ENCODE results near the gene PLPP4. TPM values are rescaled to one million over a fixed set of nuclear protein-coding genes. Genes with fewer than 3 reads are reported as not detected.

PLPP4 gene
- total and polyA plus RNA-seq, 2 of the 13 experiments (the other 11 are each of a cell fraction or from before 2014, with no cell fraction given) = not detected

DNA sequence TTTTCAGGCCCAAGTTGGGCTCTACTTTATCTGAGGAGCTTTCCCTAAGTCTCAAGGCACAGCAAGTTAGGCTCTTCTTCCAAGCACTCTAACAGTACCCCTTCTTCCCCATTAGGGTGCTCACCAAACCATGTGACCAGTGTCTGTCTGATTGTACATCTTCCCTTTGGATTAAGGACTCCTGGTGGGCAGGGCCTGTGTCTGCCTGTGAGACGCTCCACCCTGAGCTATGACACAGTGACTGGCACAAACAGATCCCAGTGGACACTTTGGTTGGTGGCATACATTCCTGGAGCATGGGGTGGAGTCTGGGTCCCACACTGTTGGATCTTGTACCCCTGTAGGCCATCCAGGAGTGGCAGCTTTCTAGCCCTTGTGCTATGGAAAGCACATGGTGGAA lies 23.8 kb downstream of the PLPP4 start:
- TF ChIP-seq ZNF567 (CRISPR knock-in tag; IDR thresholded peaks at IDR 0.05; ENCODE audit: borderline replicate concordance) (no peak), ZNF30 (CRISPR knock-in tag; IDR thresholded peaks at IDR 0.05) (no peak), NR2F6 (IDR thresholded peaks at IDR 0.05) (no peak), NR2F6 (CRISPR knock-in tag; IDR thresholded peaks at IDR 0.05) (no peak), HOXA9 (CRISPR knock-in tag; IDR thresholded peaks at IDR 0.05; ENCODE audit: borderline replicate concordance) (no peak), KDM4B (CRISPR knock-in tag; IDR thresholded peaks at IDR 0.05) (no peak)
- TF ChIP-seq, protein P1, sequence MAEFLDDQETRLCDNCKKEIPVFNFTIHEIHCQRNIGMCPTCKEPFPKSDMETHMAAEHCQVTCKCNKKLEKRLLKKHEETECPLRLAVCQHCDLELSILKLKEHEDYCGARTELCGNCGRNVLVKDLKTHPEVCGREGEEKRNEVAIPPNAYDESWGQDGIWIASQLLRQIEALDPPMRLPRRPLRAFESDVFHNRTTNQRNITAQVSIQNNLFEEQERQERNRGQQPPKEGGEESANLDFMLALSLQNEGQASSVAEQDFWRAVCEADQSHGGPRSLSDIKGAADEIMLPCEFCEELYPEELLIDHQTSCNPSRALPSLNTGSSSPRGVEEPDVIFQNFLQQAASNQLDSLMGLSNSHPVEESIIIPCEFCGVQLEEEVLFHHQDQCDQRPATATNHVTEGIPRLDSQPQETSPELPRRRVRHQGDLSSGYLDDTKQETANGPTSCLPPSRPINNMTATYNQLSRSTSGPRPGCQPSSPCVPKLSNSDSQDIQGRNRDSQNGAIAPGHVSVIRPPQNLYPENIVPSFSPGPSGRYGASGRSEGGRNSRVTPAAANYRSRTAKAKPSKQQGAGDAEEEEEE (CRISPR knock-in tag; IDR thresholded peaks at IDR 0.05; ENCODE audit: borderline replicate concordance) = no peak
- Histone ChIP-seq H2AFZ (ENCODE audit: low read length) (no peak overlapping the region), H4K20me1 (ENCODE audit: insufficient read depth, low read length) (no peaks in the 10 kb centered on the region), H3K4me2 (ENCODE audit: low read depth, low read length) (no peak overlapping the region), H3K4me1 (ENCODE audit: insufficient read depth, low read length) (no peaks in the 10 kb centered on the region), H3K4me3 (replicated peaks in 1 of 3; ENCODE audit: insufficient read depth in 1 of 3, low read depth in 2 of 3, low read length in 3 of 3) (no peak overlapping the region), H3K9me3 (ENCODE audit: low read length) (no peaks in the 10 kb centered on the region), H3K9ac (ENCODE audit: insufficient read depth, low read depth, low read length) (no peak overlapping the region), H3K27me3 (ENCODE audit: control insufficient read depth in 1 of 2, insufficient read depth in 2 of 2, low read length in 2 of 2) (no peaks in the 10 kb centered on the region; a peak in 2 of 5 replicates), H3K79me2 (ENCODE audit: insufficient read depth, low read length) (no peaks in the 10 kb centered on the region), H3K36me3 (replicated peaks in 1 of 2; ENCODE audit: control insufficient read depth in 1 of 2, insufficient read depth in 2 of 2, low read length in 2 of 2) (no peaks in the 10 kb centered on the region), H3K27ac (ENCODE audit: extremely low read length, insufficient read depth, low read length) (no peak overlapping the region)
- in situ Hi-C loops (cut with HindIII; ENCODE audit: extremely low pct_ligation_motif_present, low pct_unique_long_range_greater_than_20kb) (no loop called here), intact Hi-C loops (cut with micrococcal nuclease; ENCODE audit: unreplicated experiment) (no loop called here)
- DNase-seq (ENCODE audit: low spot score) (no peak), ATAC-seq (no peak), FAIRE-seq (no peak)
- CTCF ChIA-PET (ENCODE audit: low intra/inter-chr PET ratio, low total read pairs) = no interaction called here
- BruUV-seq (replicated peaks) = no TSS peak
- 0% methylated on average over 1 of the region's 1 CpG for WGBS (ENCODE audit: low lambda C conversion rate)
- POLR2A ChIA-PET = no interaction called here

DNA sequence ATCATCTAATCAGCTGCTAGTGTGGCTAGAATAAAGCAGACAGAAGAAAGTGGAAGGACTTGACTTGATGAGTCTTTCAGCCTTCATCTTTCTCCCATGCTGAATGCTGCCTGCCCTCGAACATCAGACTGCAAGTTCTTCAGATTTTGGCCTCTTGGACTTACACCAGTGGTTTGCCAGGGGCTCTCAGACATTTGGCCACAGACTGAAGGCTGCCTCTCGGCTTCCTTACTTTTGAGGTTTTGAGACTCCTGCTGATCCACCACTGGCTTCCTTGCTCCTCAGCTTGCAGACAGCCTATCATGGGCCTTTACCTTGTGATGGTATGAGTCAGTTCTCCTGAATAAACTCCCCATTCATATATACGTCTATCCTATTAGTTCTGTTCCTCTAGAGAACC lies 26.0 kb downstream of the PLPP4 start:
- FAIRE-seq = no peak
- in situ Hi-C loops (cut with HindIII; ENCODE audit: extremely low pct_ligation_motif_present, low pct_unique_long_range_greater_than_20kb) = no loop called here

More for the DNA sequence above, 26.0 kb downstream of the PLPP4 start:
- H2AFZ ChIP-seq (ENCODE audit: low read length) = no peak overlapping the region
- ChIA-PET POLR2A (no interaction called here), CTCF (ENCODE audit: low intra/inter-chr PET ratio, low total read pairs) (no interaction called here)
- 0% methylated on average over 2 of the region's 3 CpGs for WGBS (ENCODE audit: low lambda C conversion rate)
- BruUV-seq (replicated peaks) = no TSS peak
- no peaks in the 10 kb centered on the region; a peak in 2 of 5 replicates for H3K27me3 ChIP-seq (ENCODE audit: control insufficient read depth in 1 of 2, insufficient read depth in 2 of 2, low read length in 2 of 2)
- no peaks in the 10 kb centered on the region for H3K4me1 ChIP-seq (ENCODE audit: insufficient read depth, low read length)
- H3K36me3 ChIP-seq (replicated peaks in 1 of 2; ENCODE audit: control insufficient read depth in 1 of 2, insufficient read depth in 2 of 2, low read length in 2 of 2) = no peaks in the 10 kb centered on the region
- DNase-seq (ENCODE audit: low spot score) (no peak), ATAC-seq (no peak)
- H3K9ac ChIP-seq (ENCODE audit: insufficient read depth, low read depth, low read length) = no peak overlapping the region
- H3K27ac ChIP-seq (ENCODE audit: extremely low read length, insufficient read depth, low read length) = no peak overlapping the region
- TF ChIP-seq ZNF121 (CRISPR knock-in tag; IDR thresholded peaks at IDR 0.05) = no peak
- TF ChIP-seq FOXC1 (CRISPR knock-in tag; IDR thresholded peaks at IDR 0.05; ENCODE audit: borderline replicate concordance) = no peak
- TF ChIP-seq MIXL1 (CRISPR knock-in tag; IDR thresholded peaks at IDR 0.05) = no peak
- TF ChIP-seq, protein P2, sequence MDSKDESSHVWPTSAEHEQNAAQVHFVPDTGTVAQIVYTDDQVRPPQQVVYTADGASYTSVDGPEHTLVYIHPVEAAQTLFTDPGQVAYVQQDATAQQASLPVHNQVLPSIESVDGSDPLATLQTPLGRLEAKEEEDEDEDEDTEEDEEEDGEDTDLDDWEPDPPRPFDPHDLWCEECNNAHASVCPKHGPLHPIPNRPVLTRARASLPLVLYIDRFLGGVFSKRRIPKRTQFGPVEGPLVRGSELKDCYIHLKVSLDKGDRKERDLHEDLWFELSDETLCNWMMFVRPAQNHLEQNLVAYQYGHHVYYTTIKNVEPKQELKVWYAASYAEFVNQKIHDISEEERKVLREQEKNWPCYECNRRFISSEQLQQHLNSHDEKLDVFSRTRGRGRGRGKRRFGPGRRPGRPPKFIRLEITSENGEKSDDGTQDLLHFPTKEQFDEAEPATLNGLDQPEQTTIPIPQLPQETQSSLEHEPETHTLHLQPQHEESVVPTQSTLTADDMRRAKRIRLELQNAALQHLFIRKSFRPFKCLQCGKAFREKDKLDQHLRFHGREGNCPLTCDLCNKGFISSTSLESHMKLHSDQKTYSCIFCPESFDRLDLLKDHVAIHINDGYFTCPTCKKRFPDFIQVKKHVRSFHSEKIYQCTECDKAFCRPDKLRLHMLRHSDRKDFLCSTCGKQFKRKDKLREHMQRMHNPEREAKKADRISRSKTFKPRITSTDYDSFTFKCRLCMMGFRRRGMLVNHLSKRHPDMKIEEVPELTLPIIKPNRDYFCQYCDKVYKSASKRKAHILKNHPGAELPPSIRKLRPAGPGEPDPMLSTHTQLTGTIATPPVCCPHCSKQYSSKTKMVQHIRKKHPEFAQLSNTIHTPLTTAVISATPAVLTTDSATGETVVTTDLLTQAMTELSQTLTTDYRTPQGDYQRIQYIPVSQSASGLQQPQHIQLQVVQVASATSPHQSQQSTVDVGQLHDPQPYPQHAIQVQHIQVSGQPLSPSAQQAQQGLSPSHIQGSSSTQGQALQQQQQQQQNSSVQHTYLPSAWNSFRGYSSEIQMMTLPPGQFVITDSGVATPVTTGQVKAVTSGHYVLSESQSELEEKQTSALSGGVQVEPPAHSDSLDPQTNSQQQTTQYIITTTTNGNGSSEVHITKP (CRISPR knock-in tag; IDR thresholded peaks at IDR 0.05; ENCODE audit: low read depth) = no peak
- no peaks in the 10 kb centered on the region for H3K79me2 ChIP-seq (ENCODE audit: insufficient read depth, low read length)
- no peaks in the 10 kb centered on the region for H4K20me1 ChIP-seq (ENCODE audit: insufficient read depth, low read length)
- no peak overlapping the region for H3K4me2 ChIP-seq (ENCODE audit: low read depth, low read length)
- intact Hi-C loops (cut with micrococcal nuclease; ENCODE audit: unreplicated experiment) = no loop called here
- H3K9me3 ChIP-seq (ENCODE audit: low read length) = no peaks in the 10 kb centered on the region
- no peak overlapping the region for H3K4me3 ChIP-seq (replicated peaks in 1 of 3; ENCODE audit: insufficient read depth in 1 of 3, low read depth in 2 of 3, low read length in 3 of 3)

Measured in HepG2 (cell line).